GM18951 (cell line): ENCODE measurements around the gene MALL.
"Not testable (repeated sequence)": the region's sequence is repeated elsewhere in the genome, so short reads cannot be mapped to it uniquely, and the experiment has no call there.

ENCODE experiments used
- in situ Hi-C: fragments of 300-500 bp; cut with MboI; formaldehyde crosslinking; loops from one replicate; pipeline ENCODE4 v1.12.0; 2022; ENCODE audit warnings: low sequenced_read_pairs, mixed read lengths, inconsistent platforms; ENCODE audit not compliant: unreplicated experiment

Gene MALL

GRCh38 chr2:110055819-110056408 is 59.7 kb downstream of the MALL start:
- in situ Hi-C loops = not testable (repeated sequence)

GRCh38 chr2:110054521-110055407 is 60.9 kb downstream of the MALL start:
- in situ Hi-C loops = not testable (repeated sequence)

- in situ Hi-C loops = not testable (repeated sequence)
Observed at GRCh38 chr2:110053688-110054087, 61.9 kb downstream of the MALL start.

GRCh38 chr2:110052166-110052565 is 63.5 kb downstream of the MALL start:
- in situ Hi-C loops = not testable (repeated sequence)

GRCh38 chr2:110050222-110050621 is 65.4 kb downstream of the MALL start:
- in situ Hi-C loops = not testable (repeated sequence)

- in situ Hi-C loops = not testable (repeated sequence)
Observed at GRCh38 chr2:110049769-110050168, 65.9 kb downstream of the MALL start.

GRCh38 chr2:110048255-110049197 is 67.1 kb downstream of the MALL start:
- in situ Hi-C loops = not testable (repeated sequence)

GRCh38 chr2:110047225-110047624 is 68.4 kb downstream of the MALL start:
- in situ Hi-C loops = not testable (repeated sequence)

- in situ Hi-C loops = not testable (repeated sequence)
Observed at GRCh38 chr2:110041941-110042660, 73.5 kb downstream of the MALL start.

- in situ Hi-C loops = not testable (repeated sequence)
Observed at GRCh38 chr2:110037336-110037735, 78.3 kb downstream of the MALL start.

- in situ Hi-C loops = not testable (repeated sequence)
Observed at GRCh38 chr2:110035384-110035783, 80.2 kb downstream of the MALL start.

GRCh38 chr2:110034935-110035334 is 80.7 kb downstream of the MALL start:
- in situ Hi-C loops = not testable (repeated sequence)
